K562 (cell line): Measurements from ENCODE around the gene CYP4F11.
"Not testable (repeated sequence)": the region's sequence is repeated elsewhere in the genome, so short reads cannot be mapped to it uniquely, and the experiment has no call there.

Source experiments
- PTRF ChIP-seq: fragments of 450-650 bp; IDR thresholded peaks from 2 replicates; pipeline ENCODE4 v1.6.1; 2016; ENCODE audit warnings: mild to moderate bottlenecking, missing genetic modification characterization, missing compliant biosample characterization
- TAF1 ChIP-seq: IDR thresholded peaks from 2 replicates; pipeline ENCODE4 v1.6.1; 2011; ENCODE audit warnings: mild to moderate bottlenecking, low read length, moderate library complexity; ENCODE audit not compliant: insufficient read depth, control insufficient read depth, severe bottlenecking; ENCODE audit errors: extremely low read depth
- USF2 ChIP-seq: sonication (generic); formaldehyde crosslinking; IDR thresholded peaks from 2 replicates; pipeline ENCODE4 v1.5.0; 2020; ENCODE audit warnings: missing genetic modification reagents

- not testable (repeated sequence) for TF ChIP-seq USF2 (CRISPR knock-in tag); PTRF (tag); TAF1
Measured at GRCh38 chr19:15883329-15883728, 51.0 kb downstream of the CYP4F11 start.
